GM23248 (cell line): ENCODE results near the gene SUSD4. TPM values are rescaled to one million over a fixed set of nuclear protein-coding genes. Genes with fewer than 3 reads are reported as not detected.
A peak's percentile ranks its signal among the peaks of the same experiment; 100 is the strongest.

Experiments used
- DNase-seq: peaks from one replicate; pipeline ENCODE4 v3.0.0-alpha.2; 2015
- H2AFZ ChIP-seq: fragments of 200-600 bp; sonication (generic); 2 replicates; pipeline ENCODE4 v1.6.1; 2016; ENCODE audit warnings: antibody characterized with exemption
- H3F3A ChIP-seq: fragments of 200-600 bp; sonication (generic); 2 replicates; pipeline ENCODE4 v1.6.1; 2016; ENCODE audit warnings: mild to moderate bottlenecking, antibody characterized with exemption, mixed run types; ENCODE audit not compliant: insufficient read depth
- H3K27ac ChIP-seq: fragments of 200-600 bp; sonication (generic); 2 replicates; pipeline ENCODE4 v1.5.1; 2016; ENCODE audit warnings: mild to moderate bottlenecking
- H3K27me3 ChIP-seq: fragments of 200-600 bp; sonication (generic); replicated peaks from 2 replicates; pipeline ENCODE4 v1.6.1; 2016; ENCODE audit warnings: mild to moderate bottlenecking; ENCODE audit not compliant: insufficient read depth
- H3K36me3 ChIP-seq: fragments of 200-600 bp; sonication (generic); 2 replicates; pipeline ENCODE4 v1.6.1; 2016; ENCODE audit warnings: low read depth, mild to moderate bottlenecking
- H3K4me1 ChIP-seq: fragments of 200-600 bp; sonication (generic); 2 replicates; pipeline ENCODE4 v1.6.1; 2016; ENCODE audit warnings: mild to moderate bottlenecking; ENCODE audit not compliant: insufficient read depth
- H3K4me2 ChIP-seq: fragments of 200-600 bp; sonication (generic); one replicate; pipeline ENCODE4 v1.6.1; 2016; ENCODE audit warnings: mild to moderate bottlenecking; ENCODE audit not compliant: unreplicated experiment
- H3K4me3 ChIP-seq: fragments of 200-600 bp; sonication (generic); 2 replicates; pipeline ENCODE4 v1.5.1; 2016; ENCODE audit warnings: mild to moderate bottlenecking
- H3K79me2 ChIP-seq: fragments of 200-600 bp; sonication (generic); 2 replicates; pipeline ENCODE4 v1.6.1; 2016; ENCODE audit warnings: mild to moderate bottlenecking; ENCODE audit not compliant: insufficient read depth
- H3K9ac ChIP-seq: fragments of 200-600 bp; sonication (generic); 2 replicates; pipeline ENCODE4 v1.6.1; 2016; ENCODE audit warnings: mild to moderate bottlenecking
- H3K9me2 ChIP-seq: fragments of 200-600 bp; sonication (generic); 2 replicates; pipeline ENCODE4 v1.6.1; 2016; ENCODE audit warnings: mixed run types, mild to moderate bottlenecking, moderate library complexity; ENCODE audit not compliant: insufficient read depth
- H3K9me3 ChIP-seq: fragments of 200-600 bp; sonication (generic); one replicate; pipeline ENCODE4 v1.6.1; 2017; ENCODE audit warnings: low read depth
- H4K20me1 ChIP-seq: fragments of 200-600 bp; sonication (generic); 2 replicates; pipeline ENCODE4 v1.6.0; 2016; ENCODE audit not compliant: insufficient read depth
- EZH2 ChIP-seq: fragments of 200-600 bp; sonication (generic); IDR thresholded peaks from 2 replicates; pipeline ENCODE4 v1.6.1; 2018; ENCODE audit warnings: antibody characterized with exemption, mild to moderate bottlenecking; ENCODE audit not compliant: insufficient read depth, poor library complexity, severe bottlenecking
- EZH2phosphoT487 ChIP-seq: fragments of 200-600 bp; sonication (generic); IDR thresholded peaks from 2 replicates; pipeline ENCODE4 v1.6.1; 2018; ENCODE audit warnings: antibody characterized with exemption, moderate library complexity, mild to moderate bottlenecking, low read depth; ENCODE audit not compliant: insufficient read depth
- WGBS, 2 experiments: methylation state at CpG; one replicate each; pipeline ENCODE4 v1.1.6; 2015 to 2017; ENCODE audit warnings: low lambda C conversion rate in 2 of 2, low coverage in 1 of 2; ENCODE audit errors: missing lambda C conversion rate in 2 of 2; 5-methylcytosine and 5-hydroxymethylcytosine counted together
- in situ Hi-C: fragments of 300-500 bp; cut with MboI; formaldehyde crosslinking; loops from 2 replicates; pipeline ENCODE4 v1.15.0; 2020
- polyA plus RNA-seq: library from polyadenylated mRNA; unstranded; fragments of >200 nt; fragmentation: Nextera tagmentation; extraction: Ambion mirVana; gene quantifications from 2 replicates; pipeline ENCODE4 v1.2.1, GENCODE V29; 2016
- total RNA-seq: library from RNA; depleted of rRNA; stranded (reverse); fragments of >200 nt; shearing (Covaris generic); gene quantifications from 2 replicates; pipeline ENCODE4 v1.2.3, GENCODE V29; 2014

Gene SUSD4
- total and polyA plus RNA-seq, 2 experiments from 2014 or later: 1.1 to 3.9 TPM

DNA sequence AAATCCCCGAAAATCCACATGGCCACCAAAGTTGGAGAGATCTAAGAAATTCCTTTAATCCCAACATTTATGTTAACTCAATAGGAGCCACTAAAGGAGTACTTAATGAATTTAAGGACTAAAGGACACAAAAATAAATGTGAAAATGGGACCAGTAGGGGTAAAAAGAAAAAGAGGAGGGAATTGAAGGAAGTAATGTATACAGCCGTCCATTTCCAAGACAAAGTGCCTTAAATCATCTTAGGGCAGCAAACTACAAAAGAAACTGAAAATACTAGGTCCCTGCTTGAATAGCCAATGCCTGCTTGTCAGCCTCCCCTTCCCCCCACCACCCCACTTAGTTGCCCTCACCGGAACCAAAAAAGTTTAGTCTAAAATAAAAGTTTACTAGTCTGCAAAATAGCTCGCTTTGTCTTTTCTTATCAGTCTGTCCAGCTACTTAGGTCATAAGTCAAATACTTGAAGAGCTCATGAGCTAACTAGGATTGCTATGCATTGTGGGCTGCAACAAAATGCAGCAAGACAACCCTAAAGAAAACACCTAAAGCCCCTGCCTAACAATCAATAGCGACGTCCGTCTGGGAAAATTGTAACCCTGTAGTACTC is 154.6 kb downstream of the SUSD4 start:
- TF ChIP-seq EZH2phosphoT487 (no peak), EZH2 (no peak)
- H3K36me3 ChIP-seq: no peaks in the 10 kb centered on the region
- DNase-seq: no peak
- H4K20me1 ChIP-seq: no peaks in the 10 kb centered on the region
- no peak overlapping the region for H3K4me3 ChIP-seq
- in situ Hi-C loops: no loop called here
- WGBS, 2 experiments: 93 to 96% methylated on average over 7 of the region's 7 CpGs
- H3K27me3 ChIP-seq: no peaks in the 10 kb centered on the region
- no peaks in the 10 kb centered on the region for H3K9me3 ChIP-seq
- no peak overlapping the region for H2AFZ ChIP-seq
- no peak overlapping the region for H3K27ac ChIP-seq
- H3K9me2 ChIP-seq: no peaks in the 10 kb centered on the region
- H3K4me1 ChIP-seq: no peaks in the 10 kb centered on the region
- no peaks in the 10 kb centered on the region for H3K79me2 ChIP-seq
- no peaks in the 10 kb centered on the region for H3F3A ChIP-seq
- no peak overlapping the region for H3K4me2 ChIP-seq
- no peak overlapping the region for H3K9ac ChIP-seq

DNA sequence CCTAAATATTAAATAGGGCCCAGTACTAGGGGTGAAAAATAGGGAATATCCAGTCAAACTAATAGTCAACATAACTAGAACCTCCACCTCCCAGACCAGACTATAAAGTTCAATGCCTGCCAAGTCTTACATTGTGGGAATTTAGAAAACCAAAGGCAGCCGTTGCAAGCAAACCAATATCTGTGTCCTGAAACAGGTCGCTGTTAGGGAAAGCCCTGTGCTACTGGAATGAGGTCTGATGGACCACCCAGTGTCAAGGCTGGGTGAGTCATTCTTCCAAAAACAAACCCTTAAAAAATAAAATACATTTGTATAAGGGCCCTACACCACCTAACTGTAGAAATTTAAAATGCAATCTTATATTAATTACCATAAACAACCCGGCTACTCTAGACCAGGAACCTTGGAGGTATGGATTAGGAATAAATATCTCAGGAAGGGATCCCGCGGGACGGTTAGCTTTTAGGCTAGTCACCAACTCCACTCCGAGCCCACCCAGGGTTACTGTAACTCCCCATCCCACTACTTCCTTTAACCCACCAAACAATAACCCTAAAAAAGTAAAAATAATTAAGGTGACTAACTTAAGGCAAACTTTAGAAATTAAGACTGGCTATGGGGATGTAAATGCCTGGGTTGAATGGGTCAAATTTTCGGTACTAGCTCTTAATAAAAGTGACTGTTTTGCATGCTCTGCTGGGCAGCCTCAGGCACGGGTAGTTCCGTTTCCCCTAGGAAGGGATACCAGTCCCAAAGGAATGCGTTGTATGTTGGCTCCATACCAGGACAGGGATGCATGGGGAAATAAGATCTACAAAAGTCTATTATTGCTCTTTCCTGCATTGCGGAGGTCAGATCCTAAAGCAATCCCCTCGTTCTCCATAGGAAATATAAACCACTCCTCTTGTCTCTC is 155.6 kb downstream of the SUSD4 start:
- DNase-seq: no peak
- Histone ChIP-seq H3K4me2 (no peak overlapping the region), H3K4me3 (no peak overlapping the region), H3K9me3 (no peaks in the 10 kb centered on the region), H3K4me1 (no peaks in the 10 kb centered on the region), H4K20me1 (no peaks in the 10 kb centered on the region), H3K36me3 (no peaks in the 10 kb centered on the region), H3K27ac (no peak overlapping the region), H3F3A (no peaks in the 10 kb centered on the region), H3K9me2 (no peaks in the 10 kb centered on the region), H2AFZ (no peak overlapping the region), H3K27me3 (no peaks in the 10 kb centered on the region), H3K9ac (no peak overlapping the region), H3K79me2 (no peaks in the 10 kb centered on the region)
- TF ChIP-seq EZH2: no peak
- no peak for TF ChIP-seq EZH2phosphoT487
- in situ Hi-C loops: no loop called here
- WGBS, 2 experiments: 86 to 89% methylated on average over 13 of the region's 13 CpGs

DNA sequence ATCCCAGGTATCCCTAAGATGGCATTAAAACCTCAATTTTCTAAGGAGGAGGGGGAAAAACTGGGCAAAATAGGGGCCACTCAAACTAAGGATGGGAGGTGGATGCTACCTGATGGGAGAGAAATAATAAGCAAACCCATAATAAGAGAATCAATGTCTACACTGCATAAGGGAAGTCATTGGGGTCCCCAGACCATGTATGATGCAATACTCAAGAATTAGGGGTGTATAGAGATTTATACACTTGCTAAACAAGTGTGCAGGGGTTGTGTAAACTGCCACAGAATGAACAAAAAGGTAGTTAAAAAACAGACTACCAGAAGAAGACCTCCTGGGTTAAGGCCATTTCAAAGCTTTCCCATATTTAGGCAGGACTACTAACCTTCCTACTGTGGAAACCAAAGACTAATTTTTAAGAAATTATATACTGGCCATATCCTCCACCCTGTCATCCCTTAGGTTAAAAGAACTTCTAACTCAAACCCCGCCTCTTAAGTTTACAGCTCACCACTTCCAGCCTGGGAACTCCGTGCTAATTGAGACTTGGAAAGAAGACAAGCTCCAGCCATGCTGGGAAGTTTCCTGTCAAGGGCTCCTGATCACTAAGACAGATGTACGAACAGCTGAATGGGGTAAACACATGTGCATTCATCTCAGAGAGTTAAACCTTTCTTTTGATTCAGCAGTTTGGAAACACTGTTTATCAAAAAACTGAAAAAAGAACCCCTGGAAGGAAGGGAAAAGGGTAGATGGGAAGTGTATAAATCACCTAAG is 156.5 kb downstream of the SUSD4 start:
- no peaks in the 10 kb centered on the region for H3K79me2 ChIP-seq
- H2AFZ ChIP-seq: 0 out of 2 replicates have a peak overlapping the region, but pooled peaks have one; percentile 27
- in situ Hi-C loops: no loop called here
- H3K9me2 ChIP-seq: no peaks in the 10 kb centered on the region
- H3K9ac ChIP-seq: no peak overlapping the region
- no peaks in the 10 kb centered on the region for H3K9me3 ChIP-seq
- no peaks in the 10 kb centered on the region for H3F3A ChIP-seq
- no peak overlapping the region for H3K4me3 ChIP-seq
- no peak for TF ChIP-seq EZH2
- TF ChIP-seq EZH2phosphoT487: no peak
- no peaks in the 10 kb centered on the region for H4K20me1 ChIP-seq
- H3K36me3 ChIP-seq: no peaks in the 10 kb centered on the region
- peak; percentile 42 for DNase-seq
- H3K27me3 ChIP-seq: no peaks in the 10 kb centered on the region
- no peak overlapping the region for H3K27ac ChIP-seq
- 42 to 46% methylated on average over 3 of the region's 3 CpGs for WGBS, 2 experiments
- no peaks in the 10 kb centered on the region for H3K4me1 ChIP-seq
- H3K4me2 ChIP-seq: no peak overlapping the region

DNA sequence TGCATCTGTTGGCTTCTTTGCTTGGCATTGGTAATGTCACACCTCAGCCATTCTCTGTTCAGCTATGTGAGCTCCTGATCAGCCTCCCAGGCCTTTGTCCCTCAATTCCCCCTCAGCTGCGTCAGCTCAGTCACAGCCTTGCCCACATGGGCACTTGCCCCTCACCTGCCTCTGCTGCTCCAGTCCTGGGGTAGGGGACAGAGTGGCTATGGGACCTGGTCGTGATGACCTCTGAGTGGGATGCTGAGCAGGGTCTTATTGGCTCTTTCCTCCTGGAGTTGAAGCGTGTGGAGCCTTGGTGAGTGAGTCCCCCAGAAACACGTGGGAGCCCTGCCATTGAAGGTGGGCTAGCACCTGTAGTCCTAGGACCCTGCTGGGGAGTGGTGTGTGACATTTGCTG is 159.6 kb downstream of the SUSD4 start:
- no peak overlapping the region for H3K27ac ChIP-seq
- no peak overlapping the region for H2AFZ ChIP-seq
- no peak overlapping the region for H3K9ac ChIP-seq
- no peak overlapping the region for H3K4me3 ChIP-seq
- DNase-seq: no peak
- no peaks in the 10 kb centered on the region for H4K20me1 ChIP-seq
- no peaks in the 10 kb centered on the region for H3K36me3 ChIP-seq
- no peak overlapping the region for H3K4me2 ChIP-seq
- in situ Hi-C loops: no loop called here
- H3K79me2 ChIP-seq: no peaks in the 10 kb centered on the region
- WGBS, 2 experiments: 51 to 53% methylated on average over 4 of the region's 4 CpGs
- H3F3A ChIP-seq: no peaks in the 10 kb centered on the region
- no peaks in the 10 kb centered on the region; the same call in 1 of the 2 replicates for H3K27me3 ChIP-seq
- H3K4me1 ChIP-seq: no peaks in the 10 kb centered on the region
- no peaks in the 10 kb centered on the region for H3K9me3 ChIP-seq
- H3K9me2 ChIP-seq: no peaks in the 10 kb centered on the region
- TF ChIP-seq EZH2: no peak
- no peak for TF ChIP-seq EZH2phosphoT487
